ENCODE results near the gene WEE2. TPM values are rescaled to one million over a fixed set of nuclear protein-coding genes. Genes with fewer than 3 reads are reported as not detected.
A peak's percentile ranks its signal among the peaks of the same experiment; 100 is the strongest.

WEE2 gene
- total RNA-seq, 2 donors from 2014 or later, result not detected

DNA sequence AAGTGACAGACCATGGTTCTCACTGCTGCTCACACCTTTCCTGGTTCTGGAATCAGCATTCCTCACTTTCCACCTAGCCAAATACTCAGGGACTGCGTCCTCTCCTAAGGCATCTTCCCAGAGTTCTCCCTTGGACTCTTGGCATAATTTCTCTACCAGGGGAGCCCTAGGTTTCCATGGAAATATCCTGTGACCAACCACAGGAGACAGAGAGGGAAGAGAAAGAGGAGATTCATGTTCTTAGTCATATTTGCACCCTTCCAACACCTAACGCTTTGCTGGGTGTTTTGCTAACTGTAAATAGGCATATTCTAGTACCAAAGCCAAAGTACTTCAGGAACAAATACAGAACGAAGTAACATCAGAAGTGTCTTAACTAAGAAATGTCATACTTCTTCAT is 34.8 kb upstream of the WEE2 start:
- 89 to 94% methylated on average over 3 of the region's 3 CpGs for WGBS, 2 donors
- Histone ChIP-seq H3K9me3 (no peaks in the 10 kb centered on the region), H3K27ac (no peak overlapping the region), H3K4me3 (no peak overlapping the region), H3K4me1 (no peaks in the 10 kb centered on the region), H3K27me3 (no peaks in the 10 kb centered on the region), H3K36me3 (replicated peaks in 1 of 2; ENCODE audit: insufficient read depth in 1 of 2, low read depth in 2 of 2) (peaks cover 0 to 5% of the 10 kb centered on the region in 2 donors)
- TF ChIP-seq, protein P1, sequence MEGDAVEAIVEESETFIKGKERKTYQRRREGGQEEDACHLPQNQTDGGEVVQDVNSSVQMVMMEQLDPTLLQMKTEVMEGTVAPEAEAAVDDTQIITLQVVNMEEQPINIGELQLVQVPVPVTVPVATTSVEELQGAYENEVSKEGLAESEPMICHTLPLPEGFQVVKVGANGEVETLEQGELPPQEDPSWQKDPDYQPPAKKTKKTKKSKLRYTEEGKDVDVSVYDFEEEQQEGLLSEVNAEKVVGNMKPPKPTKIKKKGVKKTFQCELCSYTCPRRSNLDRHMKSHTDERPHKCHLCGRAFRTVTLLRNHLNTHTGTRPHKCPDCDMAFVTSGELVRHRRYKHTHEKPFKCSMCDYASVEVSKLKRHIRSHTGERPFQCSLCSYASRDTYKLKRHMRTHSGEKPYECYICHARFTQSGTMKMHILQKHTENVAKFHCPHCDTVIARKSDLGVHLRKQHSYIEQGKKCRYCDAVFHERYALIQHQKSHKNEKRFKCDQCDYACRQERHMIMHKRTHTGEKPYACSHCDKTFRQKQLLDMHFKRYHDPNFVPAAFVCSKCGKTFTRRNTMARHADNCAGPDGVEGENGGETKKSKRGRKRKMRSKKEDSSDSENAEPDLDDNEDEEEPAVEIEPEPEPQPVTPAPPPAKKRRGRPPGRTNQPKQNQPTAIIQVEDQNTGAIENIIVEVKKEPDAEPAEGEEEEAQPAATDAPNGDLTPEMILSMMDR (IDR thresholded peaks at IDR 0.05), result no peak
- TF ChIP-seq POLR2A (IDR thresholded peaks at IDR 0.05), result no peak
- DNase-seq, result no peak
- no peak for ATAC-seq
- intact Hi-C loops (cut with DNase I), result no loop called here

DNA sequence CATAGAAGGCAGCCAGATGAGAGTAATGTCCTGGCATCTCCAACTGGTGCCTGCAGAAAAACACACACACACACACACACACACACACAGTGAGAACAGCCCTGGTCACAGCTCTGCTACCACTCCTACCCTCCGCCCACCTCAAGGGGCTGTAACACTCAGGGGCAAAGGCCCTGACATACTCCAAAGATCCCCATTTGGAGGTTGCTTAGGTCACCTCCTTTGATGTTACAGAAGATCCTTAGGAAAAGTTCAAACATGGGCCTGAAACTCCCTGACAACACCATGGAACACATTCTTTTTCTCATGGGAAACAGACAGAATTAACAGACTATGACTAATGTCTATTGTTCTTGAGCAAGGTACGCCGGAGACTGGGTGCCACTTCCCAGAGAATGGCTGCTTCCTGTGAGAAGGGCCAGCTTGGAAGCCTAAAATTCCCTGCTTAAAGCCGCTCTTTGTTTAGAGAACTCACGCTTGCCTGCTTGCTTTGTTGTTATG is 33.9 kb upstream of the WEE2 start:
- Histone ChIP-seq H3K9me3 (no peaks in the 10 kb centered on the region), H3K27ac (peak overlapping the region in 1 of 4 donors; percentile 60), H3K36me3 (replicated peaks in 1 of 2; ENCODE audit: insufficient read depth in 1 of 2, low read depth in 2 of 2) (peaks cover 0 to 5% of the 10 kb centered on the region in 2 donors), H3K27me3 (no peaks in the 10 kb centered on the region), H3K4me3 (no peak overlapping the region), H3K4me1 (no peaks in the 10 kb centered on the region)
- ATAC-seq (peak; percentile 27), DNase-seq (no peak)
- WGBS, 2 donors, result 82 to 87% methylated on average over 5 of the region's 5 CpGs
- TF ChIP-seq, protein P1 (IDR thresholded peaks at IDR 0.05), result no peak
- TF ChIP-seq POLR2A (IDR thresholded peaks at IDR 0.05), result no peak
- intact Hi-C loops (cut with DNase I), result no loop called here

DNA sequence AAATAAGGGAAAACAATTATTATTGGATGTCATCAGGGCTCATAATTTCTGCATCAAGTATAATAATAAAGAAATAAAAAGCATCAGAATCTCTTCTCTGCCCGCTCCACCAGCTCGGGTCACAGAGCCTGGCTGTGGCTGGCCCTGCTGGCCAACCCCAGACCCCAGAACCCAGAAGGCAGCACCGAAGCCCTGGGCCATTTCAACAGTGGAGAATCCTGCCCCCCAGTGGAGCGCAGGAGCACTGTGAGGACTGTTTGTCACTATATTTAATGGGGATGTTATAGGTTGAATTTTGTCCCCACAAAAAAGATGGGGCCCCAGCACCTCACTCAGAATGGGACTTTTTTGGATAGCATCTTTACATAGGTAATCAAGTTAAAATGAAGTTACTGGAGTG is 33.5 kb upstream of the WEE2 start:
- H3K4me1 ChIP-seq, result no peaks in the 10 kb centered on the region
- TF ChIP-seq, protein P1 (IDR thresholded peaks at IDR 0.05), result peak in 3 of 7 experiments; percentile 13 to 28 (median 15)
- TF ChIP-seq POLR2A (IDR thresholded peaks at IDR 0.05), result no peak

DNA sequence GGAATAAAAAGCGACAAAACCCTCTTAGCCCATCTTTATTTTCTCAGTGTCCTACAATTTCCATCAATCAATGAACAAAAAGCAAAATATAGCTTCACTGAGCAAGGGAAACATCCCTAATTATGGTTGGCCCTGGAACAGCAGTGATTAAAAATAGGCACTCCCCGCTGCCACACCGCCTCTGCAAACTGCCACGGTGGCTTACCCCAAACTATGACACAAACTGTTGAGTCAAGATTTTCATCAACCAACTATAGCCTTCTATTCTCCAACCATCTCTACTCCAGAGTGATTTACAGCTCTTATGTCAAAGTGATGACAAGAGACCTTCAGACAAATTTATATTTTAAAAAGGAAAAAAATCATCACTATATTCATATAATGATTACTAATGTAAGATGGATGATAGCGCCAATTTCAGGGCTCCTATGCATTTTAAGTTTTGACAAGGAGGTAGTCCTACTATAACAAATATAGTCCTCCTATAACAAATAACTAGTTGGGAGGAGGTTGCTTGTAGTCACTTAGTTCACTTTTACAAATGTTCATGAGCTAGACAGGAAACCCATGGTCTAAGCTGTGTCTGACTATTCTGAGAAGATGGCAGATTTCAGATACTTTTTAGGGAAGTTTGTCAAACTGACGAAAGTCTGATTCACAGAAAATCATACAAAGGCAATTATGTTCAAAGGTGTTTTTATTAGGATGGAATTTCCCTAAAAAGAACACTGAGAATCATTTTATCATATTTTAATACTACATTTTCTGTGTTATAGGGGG is 32.5 kb upstream of the WEE2 start:
- Histone ChIP-seq H3K27ac (peak overlapping the region in 1 of 4 donors; percentile 38), H3K27me3 (no peaks in the 10 kb centered on the region), H3K9me3 (no peaks in the 10 kb centered on the region), H3K36me3 (replicated peaks in 1 of 2; ENCODE audit: insufficient read depth in 1 of 2, low read depth in 2 of 2) (peaks cover 0 to 5% of the 10 kb centered on the region in 2 donors), H3K4me3 (no peak overlapping the region), H3K4me1 (no peaks in the 10 kb centered on the region)
- no peak for DNase-seq
- no peak for ATAC-seq
- 78 to 93% methylated on average over 6 of the region's 6 CpGs for WGBS, 2 donors
- intact Hi-C loops (cut with DNase I), result no loop called here
- TF ChIP-seq, protein P1 (IDR thresholded peaks at IDR 0.05), result no peak
- TF ChIP-seq POLR2A (IDR thresholded peaks at IDR 0.05), result no peak

More for the DNA sequence above, 33.5 kb upstream of the WEE2 start:
- DNase-seq (no peak), ATAC-seq (no peak)
- H3K27me3 ChIP-seq, result no peaks in the 10 kb centered on the region
- intact Hi-C loops (cut with DNase I), result no loop called here
- no peak overlapping the region for H3K4me3 ChIP-seq
- H3K27ac ChIP-seq, result peak overlapping the region in 1 of 4 donors; percentile 60
- H3K36me3 ChIP-seq (replicated peaks in 1 of 2; ENCODE audit: insufficient read depth in 1 of 2, low read depth in 2 of 2), result peaks cover 0 to 5% of the 10 kb centered on the region in 2 donors
- 73 to 79% methylated on average over 4 of the region's 4 CpGs for WGBS, 2 donors
- no peaks in the 10 kb centered on the region for H3K9me3 ChIP-seq
